B cell (primary cell): Measurements from ENCODE around the gene HSH2D. TPM values are rescaled to one million over a fixed set of nuclear protein-coding genes. Genes with fewer than 3 reads are reported as not detected.

ENCODE experiments used
- ATAC-seq: fragments of 200-7000 bp; cut with Tn5 transposase; one replicate; pipeline ENCODE4 v1.10.0; 2021; ENCODE audit warnings: low read depth, mild to moderate bottlenecking, moderate number of reproducible peaks, moderate library complexity
- CTCF ChIA-PET: fragments of 350-600 bp; sonication (Branson Sonifier 250); formaldehyde crosslinking; loops from one replicate; lab custom pipeline; 2021; ENCODE audit warnings: antibody characterized with exemption, inconsistent platforms; lab: Charles Lee
- POLR2A ChIA-PET: fragments of 350-600 bp; sonication (Branson Sonifier 250); formaldehyde crosslinking; loops from one replicate; lab custom pipeline; 2021; ENCODE audit warnings: antibody characterized with exemption; lab: Charles Lee
- DNase-seq: peaks from one replicate; pipeline ENCODE4 v3.0.0; 2013
- H2AFZ ChIP-seq: 2 replicates; pipeline ENCODE4 v1.6.1; 2012; ENCODE audit warnings: mild to moderate bottlenecking, low read depth, low read length; ENCODE audit not compliant: insufficient read depth, poor library complexity, severe bottlenecking
- H3K27ac ChIP-seq, 2 donors: 1 replicate in 1 of 2; 2 replicates in 1 of 2; pipeline ENCODE4 v1.5.1; 2012 to 2013; ENCODE audit warnings: low read length in 2 of 2, mild to moderate bottlenecking in 2 of 2, moderate library complexity in 1 of 2
- H3K27me3 ChIP-seq, 4 experiments: fragments of 200-600 bp in 1 of 4; sonication (generic) in 1 of 4; replicated peaks in 1 of 4; 1 replicate in 2 of 4; 2 replicates in 2 of 4; pipeline versions ENCODE4 v1.6.1 to v1.7.0; 2013 to 2016; ENCODE audit warnings: low read length in 3 of 4, mild to moderate bottlenecking in 2 of 4, mixed read lengths in 1 of 4, moderate library complexity in 1 of 4; ENCODE audit not compliant: insufficient read depth in 4 of 4, control insufficient read depth in 3 of 4; ENCODE audit errors: control extremely low read depth in 1 of 4
- H3K36me3 ChIP-seq, 2 experiments: replicated peaks in 1 of 2; 1 replicate in 1 of 2; 2 replicates in 1 of 2; pipeline versions ENCODE4 v1.6.1 to v1.7.1; 2013; ENCODE audit warnings: low read length in 1 of 2; ENCODE audit not compliant: insufficient read depth in 2 of 2, control insufficient read depth in 1 of 2; ENCODE audit errors: control extremely low read depth in 1 of 2, extremely low read depth in 1 of 2
- H3K4me1 ChIP-seq, 2 donors: fragments of 200-600 bp in 1 of 2; sonication (generic) in 1 of 2; 1 replicate in 1 of 2; 2 replicates in 1 of 2; pipeline versions ENCODE4 v1.5.1 to v1.6.1; 2013 to 2017; ENCODE audit warnings: low read length in 2 of 2; ENCODE audit not compliant: control insufficient read depth in 2 of 2, insufficient read depth in 2 of 2
- H3K4me2 ChIP-seq: replicated peaks from 2 replicates; pipeline ENCODE3; 2012; ENCODE audit warnings: mild to moderate bottlenecking, low read depth, low read length; ENCODE audit not compliant: poor library complexity, severe bottlenecking
- H3K4me3 ChIP-seq, 5 experiments: fragments of 200-600 bp in 1 of 5; sonication (generic) in 1 of 5; 1 replicate in 3 of 5; 2 replicates in 2 of 5; pipeline versions ENCODE4 v1.5.1 to v1.7.0; 2011 to 2016; ENCODE audit warnings: low read length in 4 of 5, mild to moderate bottlenecking in 4 of 5, low read depth in 2 of 5, control low read depth in 1 of 5, moderate library complexity in 1 of 5; ENCODE audit not compliant: insufficient read depth in 1 of 5; ENCODE audit errors: control extremely low read depth in 1 of 5, extremely low read depth in 1 of 5
- H3K79me2 ChIP-seq: fragments of 200-600 bp; sonication (generic); one replicate; pipeline ENCODE4 v1.6.0; 2016; ENCODE audit warnings: low read length; ENCODE audit not compliant: control insufficient read depth, insufficient read depth
- H3K9ac ChIP-seq: fragments of 200-600 bp; sonication (generic); 2 replicates; pipeline ENCODE4 v1.6.1; 2017; ENCODE audit warnings: mild to moderate bottlenecking, low read length, moderate library complexity
- H3K9me3 ChIP-seq, 3 donors: one replicate each; pipeline versions ENCODE4 v1.6.1 to v1.7.1; 2013; ENCODE audit warnings: low read length in 2 of 3; ENCODE audit not compliant: control insufficient read depth in 2 of 3, insufficient read depth in 1 of 3; ENCODE audit errors: control extremely low read depth in 1 of 3
- H4K20me1 ChIP-seq: 2 replicates; pipeline ENCODE4 v1.6.0; 2012; ENCODE audit warnings: mild to moderate bottlenecking, low read length; ENCODE audit not compliant: insufficient read depth, control insufficient read depth, poor library complexity, severe bottlenecking
- H3K27ac Mint-ChIP-seq: one replicate; pipeline ENCODE4 v1.8.0; 2021; ENCODE audit warnings: mixed read lengths
- H3K27me3 Mint-ChIP-seq: one replicate; pipeline ENCODE4 v1.8.0; 2021; ENCODE audit warnings: mixed read lengths
- H3K4me1 Mint-ChIP-seq: one replicate; pipeline ENCODE4 v1.8.0; 2021; ENCODE audit warnings: mixed read lengths
- H3K4me3 Mint-ChIP-seq: one replicate; pipeline ENCODE4 v1.8.0; 2021; ENCODE audit warnings: mixed read lengths
- H3K9me3 Mint-ChIP-seq: one replicate; pipeline ENCODE4 v1.8.0; 2022; ENCODE audit warnings: mixed read lengths; ENCODE audit not compliant: insufficient read depth
- CTCF ChIP-seq: fragments of 200-600 bp; IDR thresholded peaks from one replicate; pipeline ENCODE4 v1.8.0; 2022; ENCODE audit warnings: antibody characterized with exemption, mild to moderate bottlenecking
- EZH2 ChIP-seq: IDR thresholded peaks from 2 replicates; pipeline ENCODE4 v1.6.1; 2012; ENCODE audit warnings: borderline replicate concordance, low read depth, mild to moderate bottlenecking, moderate library complexity, low read length; ENCODE audit not compliant: insufficient read depth, poor library complexity, severe bottlenecking
- WGBS: methylation state at CpG from one replicate; pipeline ENCODE4 v1.1.5; 2013; ENCODE audit warnings: missing lambda C conversion rate; ENCODE audit not compliant: insufficient coverage; 5-methylcytosine and 5-hydroxymethylcytosine counted together
- intact Hi-C: fragments of 100-400 bp; cut with micrococcal nuclease; formaldehyde crosslinking; loops from one replicate; pipeline ENCODE4 v1.10.0; 2022
- polyA plus RNA-seq: library from polyadenylated mRNA; depleted of rRNA; stranded (reverse); fragments of >200 nt; gene quantifications from 2 replicates; pipeline ENCODE4 v1.2.3, GENCODE V29; 2012
- total RNA-seq, 2 donors: library from RNA; stranded (reverse); fragments of 120-200 nt in 1 of 2; gene quantifications; 1 replicate in 1 of 2; 2 replicates in 1 of 2; pipeline versions ENCODE4 v1.2.3 to v1.2.4, GENCODE V29; 2013 to 2022

Gene HSH2D
- total and polyA plus RNA-seq, 2 donors (not counting 1 experiment from before 2014, with no cell fraction given): 259 to 299 TPM

GRCh38 chr19:16197622-16198369 is 54.3 kb downstream of the HSH2D start, which contains the start of gene AP1M1:
Gene AP1M1 (plus strand): TSS chr19:16197911. CDS start chr19:16198027, 116 bp downstream.
- Histone ChIP-seq H3K4me3 (peak within 1 kb of the TSS; percentile 67 to 92 (median 87)), H3K4me2 (peak within 1 kb of the TSS; percentile 97), H3K79me2 (peaks cover 62% of the 10 kb centered on the region), H3K4me1 (peaks cover 18 to 28% of the 10 kb centered on the region in 2 donors), H3K9me3 (no peaks in the 10 kb centered on the region), H2AFZ (peak within 1 kb of the TSS; percentile 94), H3K27ac (peak within 1 kb of the TSS; percentile 66 to 92), H4K20me1 (peaks cover 35% of the 10 kb centered on the region), H3K27me3 (no peaks in the 10 kb centered on the region), H3K36me3 (peaks cover 0 to 16% of the 10 kb centered on the region in 2 experiments), H3K9ac (peak within 1 kb of the TSS; percentile 98)
- ChIA-PET POLR2A (interaction anchor here (0.6 to 1.9 kb wide), 5 partner anchors 13 to 130 kb away, joined by 4 to 8 read pairs (median 5); partner anchors contain the start of genes FAM32A and KLF2), CTCF (interaction anchor here (0.6 to 3.7 kb wide), 6 partner anchors 12 to 1106 kb away, joined by 5 to 17 read pairs (median 6); partner anchors contain the start of gene FAM32A)
- H3K27ac Mint-ChIP-seq: peak within 1 kb of the TSS; percentile 98
- TF ChIP-seq CTCF: no peak
- no peak for TF ChIP-seq EZH2
- peak within 1 kb of the TSS; percentile 93 for H3K4me3 Mint-ChIP-seq
- DNase-seq: peak; percentile 99
- WGBS: under 1% methylated on average over 65 of the region's 65 CpGs
- no peaks in the 10 kb centered on the region for H3K27me3 Mint-ChIP-seq
- intact Hi-C loops: loop anchor here (1.0 to 5.0 kb wide), 8 partner anchors 12 to 1070 kb away; partner anchors contain the start of genes C19orf44, CALR3, CHERP and FAM32A
- peak; percentile 93 for ATAC-seq
- no peaks in the 10 kb centered on the region for H3K9me3 Mint-ChIP-seq
- peaks cover 35% of the 10 kb centered on the region for H3K4me1 Mint-ChIP-seq
